Measurements from ENCODE around the gene COPZ1.

The COPZ1 gene

DNA sequence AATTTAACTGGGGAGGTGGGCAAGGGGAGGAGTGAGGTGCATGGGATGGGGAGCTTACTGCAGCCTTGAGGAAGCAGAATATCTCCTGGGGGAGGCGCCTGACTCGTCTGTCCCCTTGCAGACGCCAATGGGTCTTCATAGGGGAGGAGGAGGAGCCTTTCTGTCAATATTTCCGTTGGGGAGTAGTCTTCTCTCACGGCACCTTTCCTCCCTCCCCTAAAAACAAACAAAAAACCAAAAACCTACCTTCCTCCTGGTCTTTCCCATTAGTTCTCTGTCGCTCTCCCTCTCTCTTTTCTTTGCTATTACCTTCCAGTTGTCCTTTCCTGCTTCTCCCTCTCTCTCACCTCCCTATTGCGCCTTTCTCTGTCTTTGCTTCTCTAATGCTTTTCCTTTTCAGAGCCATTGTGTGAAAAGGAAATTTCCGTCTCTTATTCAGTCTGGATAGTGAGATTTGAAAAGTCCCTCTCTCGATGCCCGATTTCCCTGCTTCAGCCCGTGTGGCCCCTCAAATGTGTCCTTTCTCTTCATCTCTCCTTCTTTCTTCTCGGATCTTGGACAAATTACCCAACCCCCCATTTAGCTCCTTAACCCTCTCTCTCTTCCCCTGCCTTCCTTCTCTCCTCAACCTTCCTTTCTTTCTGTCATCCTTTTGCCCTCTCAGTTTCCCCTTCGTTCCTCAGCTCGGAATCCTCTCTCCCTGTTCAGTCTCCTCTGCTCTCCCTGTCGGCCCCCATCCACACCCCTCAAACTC lies 33.4 kb downstream of the COPZ1 start:
- H3K4me1 Mint-ChIP-seq (ENCODE audit: low read depth), result peaks cover 3% of the 10 kb centered on the region
- no peaks in the 10 kb centered on the region for H3K9me3 Mint-ChIP-seq
- H3K36me3 Mint-ChIP-seq (ENCODE audit: low read depth), result no peaks in the 10 kb centered on the region
- no peaks in the 10 kb centered on the region for H3K27me3 Mint-ChIP-seq
- H3K27ac Mint-ChIP-seq, result no peak overlapping the region
- H3K4me3 Mint-ChIP-seq, result no peak overlapping the region

DNA sequence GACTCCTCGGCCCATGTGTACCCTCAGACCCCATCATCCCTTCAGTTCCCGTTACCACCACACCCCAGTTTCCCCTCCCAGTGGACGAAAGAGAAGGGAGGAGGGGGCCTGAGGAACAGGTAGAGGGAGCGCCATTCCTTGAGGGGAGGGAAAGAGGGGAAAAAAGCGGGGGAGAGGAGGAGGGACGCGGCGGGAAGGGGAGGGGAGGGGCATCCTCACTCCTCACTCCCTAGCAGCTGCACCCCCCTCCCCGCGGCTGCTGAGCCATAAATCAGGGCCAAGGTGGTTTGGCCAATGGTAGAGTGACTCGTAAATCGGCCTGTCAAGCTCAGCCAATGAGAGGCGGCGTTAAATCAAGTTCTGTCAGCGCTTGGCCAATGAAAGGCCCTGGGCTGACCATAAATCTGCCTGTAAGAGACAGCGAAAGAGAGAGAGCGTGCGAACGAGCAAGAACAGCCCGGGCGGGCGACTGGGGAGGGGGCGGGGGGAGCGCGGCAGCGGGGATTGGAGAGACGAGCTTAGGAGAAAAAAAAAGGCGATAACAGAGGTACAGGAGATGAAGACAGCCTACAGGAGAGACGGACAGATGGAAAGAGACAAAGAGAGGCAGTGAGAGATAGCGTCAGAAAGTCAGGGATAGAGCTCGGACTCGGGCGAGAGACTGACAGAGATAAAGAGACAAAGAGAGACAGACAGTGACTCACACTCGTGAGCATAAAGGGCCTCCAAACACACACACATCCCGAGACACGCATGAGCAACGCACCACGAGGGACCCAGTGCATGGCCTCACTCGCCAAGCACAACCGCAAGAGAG lies 34.2 kb downstream of the COPZ1 start:
- peaks cover 10% of the 10 kb centered on the region for H3K4me1 Mint-ChIP-seq (ENCODE audit: low read depth)
- H3K9me3 Mint-ChIP-seq, result no peaks in the 10 kb centered on the region
- H3K36me3 Mint-ChIP-seq (ENCODE audit: low read depth), result no peaks in the 10 kb centered on the region
- H3K27me3 Mint-ChIP-seq, result no peaks in the 10 kb centered on the region
- no peak overlapping the region for H3K4me3 Mint-ChIP-seq
- no peak overlapping the region for H3K27ac Mint-ChIP-seq

DNA sequence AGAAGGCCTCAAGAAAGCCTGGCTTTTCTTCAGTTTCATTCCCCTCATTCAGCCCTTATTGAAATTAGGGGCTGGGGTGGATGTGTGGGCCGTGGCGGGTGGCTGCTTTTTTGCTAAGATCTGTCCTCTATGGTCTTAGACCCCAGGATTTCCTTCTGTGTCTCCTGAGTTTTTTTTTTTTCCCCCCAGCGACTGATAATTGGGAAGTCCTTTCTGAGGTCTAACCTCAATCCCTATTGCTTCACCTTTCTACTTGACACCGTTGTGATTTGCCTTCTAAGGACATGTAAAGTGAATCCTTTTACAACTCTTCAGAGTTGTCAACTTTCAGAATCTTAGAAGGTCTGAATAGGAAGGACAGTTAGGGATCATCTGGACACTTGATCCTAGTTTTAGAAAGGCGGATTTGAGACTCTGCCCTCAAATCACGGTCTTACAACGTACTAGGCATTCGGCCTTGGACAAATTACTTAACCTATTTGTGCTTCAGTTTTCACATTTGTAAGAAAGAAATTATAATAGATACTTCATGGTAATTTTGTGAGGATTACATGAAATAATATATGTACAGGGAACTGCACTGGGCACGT lies 34.9 kb downstream of the COPZ1 start:
- no peaks in the 10 kb centered on the region for H3K36me3 Mint-ChIP-seq (ENCODE audit: low read depth)
- H3K27me3 Mint-ChIP-seq, result no peaks in the 10 kb centered on the region
- H3K9me3 Mint-ChIP-seq, result no peaks in the 10 kb centered on the region
- peak overlapping the region; percentile 21 for H3K4me3 Mint-ChIP-seq
- H3K4me1 Mint-ChIP-seq (ENCODE audit: low read depth), result peaks cover 18% of the 10 kb centered on the region
- no peak overlapping the region for H3K27ac Mint-ChIP-seq

DNA sequence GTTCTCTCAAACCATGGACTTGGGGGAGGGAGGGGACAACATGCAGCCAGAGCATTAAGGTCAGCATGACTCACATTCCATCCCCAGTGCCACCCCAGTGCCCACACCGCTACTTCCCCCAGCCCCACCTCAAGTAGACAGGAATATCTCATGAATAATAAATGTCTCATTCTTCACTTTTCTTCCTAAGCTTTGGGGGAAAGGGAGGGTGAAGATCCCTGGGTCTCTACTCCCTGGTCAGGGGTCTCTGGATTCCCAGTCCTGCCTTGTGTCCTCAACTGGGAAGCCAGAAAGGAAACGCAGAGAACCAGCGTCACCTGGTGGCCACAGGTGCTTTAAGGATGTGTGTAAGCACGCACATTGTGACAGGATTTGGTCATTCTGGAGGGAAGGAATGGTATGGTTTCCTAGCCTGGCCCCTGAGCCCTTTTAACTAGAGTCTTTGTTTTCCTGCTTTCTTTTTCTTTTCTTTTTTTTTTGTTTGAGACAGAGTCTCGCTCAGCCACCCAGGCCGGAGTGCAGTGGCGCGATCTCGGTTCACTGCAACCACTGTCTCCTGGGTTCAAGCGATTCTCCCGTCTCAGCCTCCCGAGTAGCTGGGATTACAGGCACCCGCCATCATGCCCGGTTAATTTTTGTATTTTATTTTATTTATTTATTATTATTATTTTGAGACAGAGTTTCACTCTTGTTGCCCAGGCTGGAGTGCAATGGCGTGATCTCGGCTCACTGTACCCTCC lies 36.0 kb downstream of the COPZ1 start:
- Mint-ChIP-seq H3K36me3 (ENCODE audit: low read depth) (no peaks in the 10 kb centered on the region), H3K4me3 (peak overlapping the region; percentile 21), H3K27ac (no peak overlapping the region), H3K4me1 (ENCODE audit: low read depth) (peaks cover 21% of the 10 kb centered on the region), H3K27me3 (no peaks in the 10 kb centered on the region), H3K9me3 (no peaks in the 10 kb centered on the region)

DNA sequence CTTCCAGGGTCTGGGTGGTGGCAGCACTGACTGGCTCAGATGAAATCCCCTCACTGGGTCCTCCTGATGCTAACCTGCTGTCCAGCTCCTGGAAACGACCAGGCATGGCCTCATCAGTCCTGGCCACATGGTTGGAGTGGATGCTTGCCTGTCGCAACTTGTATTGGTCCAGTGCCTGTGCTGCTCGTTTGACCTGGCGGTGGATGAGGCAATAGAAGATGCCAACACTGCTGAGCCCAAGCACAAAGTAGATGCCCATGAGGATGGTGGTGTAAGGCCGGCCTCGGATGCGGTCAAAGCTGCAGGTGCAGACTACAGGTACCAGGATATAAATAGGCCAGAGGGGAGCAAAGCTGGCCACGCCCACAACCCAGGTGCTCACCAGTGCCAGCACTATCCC lies 38.1 kb downstream of the COPZ1 start:
- Mint-ChIP-seq H3K4me1 (ENCODE audit: low read depth) (peaks cover 21% of the 10 kb centered on the region), H3K36me3 (ENCODE audit: low read depth) (no peaks in the 10 kb centered on the region), H3K4me3 (no peak overlapping the region), H3K27me3 (no peaks in the 10 kb centered on the region), H3K27ac (no peak overlapping the region), H3K9me3 (no peaks in the 10 kb centered on the region)

DNA sequence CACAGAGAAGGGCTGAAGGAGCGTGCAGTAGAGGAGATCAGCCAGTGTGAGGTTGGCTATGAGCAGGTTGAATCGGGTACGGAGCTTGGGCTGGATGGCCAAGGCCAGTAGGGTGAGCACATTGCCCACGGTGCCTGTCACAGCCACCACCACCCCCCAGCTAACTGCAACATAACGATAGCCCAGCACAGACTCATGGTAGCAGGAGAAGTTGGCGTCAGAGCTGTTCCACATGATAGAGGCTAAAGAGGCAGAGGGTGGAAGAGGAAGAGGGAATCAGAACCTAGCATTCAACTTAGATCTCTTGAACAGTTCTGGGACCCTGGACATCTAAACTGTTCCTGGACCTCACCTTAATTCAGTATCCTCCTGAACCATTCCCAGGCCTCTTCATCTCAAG lies 38.7 kb downstream of the COPZ1 start:
- Mint-ChIP-seq H3K27ac (no peak overlapping the region), H3K4me1 (ENCODE audit: low read depth) (peaks cover 27% of the 10 kb centered on the region), H3K9me3 (no peaks in the 10 kb centered on the region), H3K4me3 (no peak overlapping the region), H3K36me3 (ENCODE audit: low read depth) (no peaks in the 10 kb centered on the region), H3K27me3 (no peaks in the 10 kb centered on the region)

DNA sequence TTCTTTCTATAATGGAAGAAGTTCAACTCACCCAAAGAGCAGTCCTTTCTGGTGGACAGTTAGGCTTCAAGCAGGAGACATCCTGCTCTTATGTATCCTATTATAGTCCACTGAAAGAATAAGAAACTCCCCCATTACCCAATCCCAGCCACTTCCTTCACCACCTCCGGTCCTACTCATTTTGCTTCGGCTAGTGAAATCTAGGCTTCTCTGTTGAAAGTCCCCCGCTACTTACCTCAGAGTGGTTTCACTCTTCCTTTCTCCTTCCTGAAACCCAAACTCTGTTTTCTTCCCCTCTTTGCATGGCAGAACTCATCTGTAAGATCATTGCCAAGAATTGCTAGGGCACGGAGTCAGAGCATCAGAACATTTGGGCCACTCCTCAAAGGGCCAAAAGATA lies 39.5 kb downstream of the COPZ1 start, which contains the start of gene GPR84:
Gene GPR84, minus strand, starts transcription at position 74 of the 400 bp plus-strand sequence. CDS start 635 bp downstream, outside the sequence.
- Mint-ChIP-seq H3K4me1 (ENCODE audit: low read depth) (peaks cover 34% of the 10 kb centered on the region), H3K27ac (peak within 1 kb of the TSS; percentile 53)

DNA sequence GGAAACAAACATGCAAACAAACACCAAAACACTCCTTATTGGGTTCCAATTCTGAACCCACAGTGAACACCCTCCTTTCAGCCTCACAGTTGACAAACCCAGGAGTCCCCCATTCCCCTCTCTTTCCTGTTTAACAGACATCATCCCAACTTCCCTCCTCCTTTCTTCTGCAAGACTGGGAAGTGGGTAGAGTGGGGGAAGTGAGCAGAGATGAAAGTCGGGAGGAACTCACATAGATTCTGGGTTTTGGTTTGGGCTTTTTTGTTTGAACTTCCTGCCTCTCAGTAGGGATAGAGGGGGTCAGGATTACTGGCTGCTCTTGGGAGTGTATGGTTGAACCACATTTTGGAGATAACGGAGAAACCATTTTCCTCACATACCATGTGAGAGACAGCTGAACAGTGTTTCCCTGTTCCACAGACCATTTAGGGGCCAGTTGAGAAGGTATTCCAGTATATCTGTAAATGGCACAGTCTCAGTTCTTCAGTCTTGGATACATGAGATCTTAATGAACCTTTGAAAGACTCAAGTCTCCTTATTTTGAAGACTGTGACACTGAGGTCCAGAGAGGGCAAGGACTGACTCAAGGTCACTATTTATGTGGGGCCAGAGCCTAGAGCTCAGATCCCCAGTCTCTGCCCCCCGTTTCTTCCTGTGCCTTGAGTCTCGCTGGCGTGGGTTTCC lies 43.2 kb downstream of the COPZ1 start:
- Mint-ChIP-seq H3K9me3 (no peaks in the 10 kb centered on the region), H3K27ac (no peak overlapping the region), H3K4me1 (ENCODE audit: low read depth) (peaks cover 47% of the 10 kb centered on the region), H3K4me3 (peak overlapping the region; percentile 8), H3K27me3 (no peaks in the 10 kb centered on the region), H3K36me3 (ENCODE audit: low read depth) (no peaks in the 10 kb centered on the region)

More for the DNA sequence above, 39.5 kb downstream of the COPZ1 start, which contains the start of gene GPR84:
- H3K4me3 Mint-ChIP-seq, result peak within 1 kb of the TSS; percentile 52
- H3K36me3 Mint-ChIP-seq (ENCODE audit: low read depth), result no peaks in the 10 kb centered on the region
- no peaks in the 10 kb centered on the region for H3K9me3 Mint-ChIP-seq
- no peaks in the 10 kb centered on the region for H3K27me3 Mint-ChIP-seq

DNA sequence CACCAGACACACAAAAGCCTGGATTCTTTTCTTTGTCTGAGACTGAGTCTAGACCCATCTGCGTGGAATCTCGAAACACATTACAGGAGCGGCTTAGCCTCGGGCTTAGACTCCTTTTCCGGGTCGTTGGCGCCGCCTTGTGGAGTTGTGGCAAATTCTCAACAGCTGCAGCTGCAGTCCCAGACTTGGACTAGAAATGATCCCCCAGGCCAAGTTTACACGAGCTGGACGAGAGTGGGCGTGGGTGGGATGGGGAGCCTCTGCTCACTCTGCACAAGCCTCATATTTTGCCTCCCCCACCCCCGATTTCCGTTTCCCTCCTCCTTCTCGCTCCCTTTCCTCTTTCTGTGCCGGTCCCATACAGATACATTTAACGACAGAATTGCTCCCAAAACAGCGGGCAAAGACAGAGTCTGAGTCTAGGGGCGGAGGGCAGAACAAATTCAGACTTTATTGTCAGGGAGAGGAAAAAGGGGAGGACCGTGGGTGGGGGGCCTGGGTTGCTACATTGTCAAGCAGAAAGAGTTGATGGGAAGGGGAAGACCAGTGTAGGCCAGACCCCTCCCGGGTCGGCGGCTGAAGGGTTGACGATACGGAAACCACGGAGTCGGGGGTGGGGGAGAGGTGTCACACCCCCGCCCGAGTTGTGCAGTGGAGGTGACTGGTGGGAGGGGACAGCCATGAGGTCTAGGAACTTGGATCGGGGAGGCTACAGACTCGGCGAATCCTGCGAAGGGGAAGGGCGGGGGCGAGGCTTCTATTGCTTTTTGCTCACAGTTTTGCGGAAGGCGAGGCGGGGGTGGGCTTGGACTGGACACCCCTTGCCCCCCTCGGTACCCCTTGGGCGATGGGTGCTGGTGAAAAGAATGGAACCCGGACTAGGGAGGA lies 44.0 kb downstream of the COPZ1 start:
- H3K27me3 Mint-ChIP-seq, result no peaks in the 10 kb centered on the region
- no peaks in the 10 kb centered on the region for H3K36me3 Mint-ChIP-seq (ENCODE audit: low read depth)
- peak overlapping the region; percentile 8 for H3K4me3 Mint-ChIP-seq
- no peaks in the 10 kb centered on the region for H3K9me3 Mint-ChIP-seq
- H3K27ac Mint-ChIP-seq, result no peak overlapping the region
- H3K4me1 Mint-ChIP-seq (ENCODE audit: low read depth), result peaks cover 47% of the 10 kb centered on the region

DNA sequence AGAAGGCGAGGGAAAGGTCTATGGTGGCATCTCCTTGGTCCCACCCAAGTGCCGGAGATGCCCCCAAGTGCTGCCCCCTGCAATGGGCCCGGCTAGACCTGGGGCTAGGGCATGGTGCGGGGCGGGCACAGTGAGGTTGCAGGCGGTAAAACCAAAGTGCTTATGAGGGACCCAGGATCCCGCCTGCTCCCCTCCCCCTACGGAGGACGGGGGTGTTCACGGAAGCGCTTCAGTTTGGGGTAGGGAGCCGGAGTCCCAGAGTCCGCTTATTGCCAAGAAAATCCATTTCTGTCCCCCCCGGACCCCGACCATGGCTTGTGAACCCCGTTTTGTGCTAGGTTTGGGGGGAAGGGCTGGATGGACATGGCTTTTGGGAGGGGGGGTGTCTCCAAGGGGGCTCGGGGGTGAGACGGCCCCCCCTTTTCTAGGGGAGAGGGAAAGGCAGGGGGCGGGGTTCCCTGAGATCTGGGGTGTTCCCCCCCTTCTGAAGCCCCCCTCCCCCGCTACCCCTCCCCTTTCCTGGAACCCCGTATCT lies 44.7 kb downstream of the COPZ1 start:
- H3K4me1 Mint-ChIP-seq (ENCODE audit: low read depth), result peaks cover 45% of the 10 kb centered on the region
- no peaks in the 10 kb centered on the region for H3K9me3 Mint-ChIP-seq
- no peaks in the 10 kb centered on the region for H3K36me3 Mint-ChIP-seq (ENCODE audit: low read depth)
- H3K27me3 Mint-ChIP-seq, result no peaks in the 10 kb centered on the region
- no peak overlapping the region for H3K27ac Mint-ChIP-seq
- no peak overlapping the region for H3K4me3 Mint-ChIP-seq

DNA sequence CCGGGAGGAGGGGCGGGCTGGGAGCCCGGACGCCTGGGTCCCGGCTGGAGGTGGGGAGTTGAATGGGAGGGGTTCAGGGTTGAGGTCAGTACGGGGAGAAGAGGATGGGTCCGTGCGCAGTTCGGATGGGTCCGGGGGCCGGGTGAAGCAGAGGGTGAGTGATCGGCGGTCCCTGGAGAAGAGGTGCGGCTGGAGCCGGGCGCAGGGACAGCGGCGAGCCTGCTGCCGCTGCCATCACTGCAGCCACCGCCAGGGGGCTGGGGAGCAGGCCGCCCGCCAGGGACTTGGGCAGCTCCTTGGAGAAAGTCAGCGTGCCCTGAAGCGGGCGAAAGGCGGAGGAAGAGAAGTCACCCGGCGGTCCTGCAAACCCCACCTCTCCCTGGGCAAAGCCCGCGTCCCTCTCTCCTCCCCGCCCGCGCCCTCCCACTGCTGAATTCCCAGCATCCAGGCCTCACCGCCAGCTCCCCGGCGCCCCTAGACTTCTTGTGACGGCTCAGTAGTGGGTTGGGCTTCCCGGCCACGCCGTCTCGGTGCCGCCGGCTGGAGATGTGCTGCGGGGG lies 45.3 kb downstream of the COPZ1 start:
- H3K9me3 Mint-ChIP-seq, result no peaks in the 10 kb centered on the region
- H3K27me3 Mint-ChIP-seq, result no peaks in the 10 kb centered on the region
- peaks cover 39% of the 10 kb centered on the region for H3K4me1 Mint-ChIP-seq (ENCODE audit: low read depth)
- no peak overlapping the region for H3K27ac Mint-ChIP-seq
- H3K36me3 Mint-ChIP-seq (ENCODE audit: low read depth), result no peaks in the 10 kb centered on the region
- H3K4me3 Mint-ChIP-seq, result no peak overlapping the region

DNA sequence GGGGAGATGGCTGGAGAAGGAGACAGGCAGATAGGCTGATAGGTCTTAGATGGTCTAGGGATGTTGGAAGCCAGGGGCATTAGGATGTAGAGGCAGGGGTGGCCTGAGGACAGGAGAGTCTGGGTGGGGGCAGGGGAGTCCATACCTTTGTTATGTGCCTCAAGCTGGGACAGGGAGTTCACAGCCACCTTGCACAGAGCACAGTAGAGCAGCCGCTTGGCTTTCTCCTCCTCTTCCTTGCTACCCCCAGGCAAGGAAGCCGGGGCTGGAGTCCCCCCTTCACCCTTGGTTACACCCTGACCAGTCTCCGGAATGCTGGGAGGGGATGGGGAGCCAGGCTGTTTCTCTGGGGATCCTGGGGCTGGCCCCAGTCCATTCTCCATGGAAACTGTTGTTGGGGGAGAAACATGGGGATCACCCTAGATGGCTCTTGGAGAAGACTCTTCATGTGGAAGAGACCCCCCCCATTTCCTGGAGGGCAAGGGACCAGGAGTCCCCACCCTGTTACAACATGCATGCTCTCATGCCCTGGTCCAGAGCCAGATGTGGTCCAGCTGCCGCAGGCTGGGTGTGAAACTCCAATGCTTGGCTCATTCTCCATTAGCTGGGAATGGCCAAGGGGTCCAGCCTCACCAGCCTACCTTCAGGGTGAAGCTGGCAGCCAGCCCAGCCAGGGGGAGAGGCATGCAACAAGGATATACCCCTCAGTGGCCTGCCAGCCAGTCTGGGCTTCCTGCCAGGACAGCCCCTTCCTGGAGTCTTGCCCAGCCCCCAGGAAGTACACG lies 46.6 kb downstream of the COPZ1 start:
- Mint-ChIP-seq H3K36me3 (ENCODE audit: low read depth) (no peaks in the 10 kb centered on the region), H3K9me3 (no peaks in the 10 kb centered on the region), H3K4me3 (no peak overlapping the region), H3K27me3 (no peaks in the 10 kb centered on the region), H3K27ac (peak overlapping the region; percentile 2), H3K4me1 (ENCODE audit: low read depth) (peaks cover 39% of the 10 kb centered on the region)

Data from stimulated activated naive CD8-positive, alpha-beta T cell treated with anti-CD3 and anti-CD28 coated beads, Interleukin-15, Interleukin-2, amounts not matched to agents 100 ng/mL and 50 ng/mL, for 24 hours (primary cell).